ENCODE results near the gene HES7. TPM values are rescaled to one million over a fixed set of nuclear protein-coding genes. Genes with fewer than 3 reads are reported as not detected.

The HES7 gene
- polyA plus RNA-seq, 2 of the 4 experiments (the other 2 are of a cell fraction), result 0.56 to 0.72 TPM

- no peak for ATAC-seq
- no peaks in the 10 kb centered on the region for H3K9me3 ChIP-seq
- H3K4me2 ChIP-seq, result no peak overlapping the region
- peaks cover 9% of the 10 kb centered on the region; the same call in 2 of the 3 replicates for H3K4me1 ChIP-seq
- no peak for TF ChIP-seq RCOR1 (IDR thresholded peaks at IDR 0.05; ENCODE audit: low read depth, low read length)
- no peak for TF ChIP-seq BHLHE40 (IDR thresholded peaks at IDR 0.05; ENCODE audit: low read depth, low read length)
- no peak for TF ChIP-seq POLR2AphosphoS2 (conservative IDR thresholded peaks at IDR 0.05; ENCODE audit: low read length)
- no peak for TF ChIP-seq CHD4 (IDR thresholded peaks at IDR 0.05; ENCODE audit: borderline replicate concordance)
- TF ChIP-seq CBX8 (IDR thresholded peaks at IDR 0.05), result no peak
- TF ChIP-seq EHMT2 (IDR thresholded peaks at IDR 0.05; ENCODE audit: low read depth), result no peak
- no peak for TF ChIP-seq CEBPB (IDR thresholded peaks at IDR 0.05)
- no peak for TF ChIP-seq PHF8 (IDR thresholded peaks at IDR 0.05; ENCODE audit: borderline replicate concordance, low read depth)
- no peak for TF ChIP-seq ZC3H11A (IDR thresholded peaks at IDR 0.05)
- no peak for TF ChIP-seq CBX2 (IDR thresholded peaks at IDR 0.05; ENCODE audit: borderline replicate concordance, low read depth)
- no peak for TF ChIP-seq POLR2A (IDR thresholded peaks at IDR 0.05; ENCODE audit: low read length)
- no peak for TF ChIP-seq MAFK (IDR thresholded peaks at IDR 0.05; ENCODE audit: partially characterized antibody)
- TF ChIP-seq MAZ (IDR thresholded peaks at IDR 0.05; ENCODE audit: borderline replicate concordance, low read depth, low read length), result no peak
- no peak for TF ChIP-seq JUN (IDR thresholded peaks at IDR 0.05)
- no peak for TF ChIP-seq TFCP2L1 (CRISPR knock-in tag; IDR thresholded peaks at IDR 0.05)
- TF ChIP-seq NPAS2 (CRISPR knock-in tag; IDR thresholded peaks at IDR 0.05; ENCODE audit: borderline replicate concordance), result no peak
- TF ChIP-seq ZFP36 (IDR thresholded peaks at IDR 0.05; ENCODE audit: borderline replicate concordance, partially characterized antibody), result no peak
- no peak for TF ChIP-seq RNF2 (IDR thresholded peaks at IDR 0.05; ENCODE audit: borderline replicate concordance, low read depth)
- H3K4me3 ChIP-seq, result no peak overlapping the region
- no peak for DNase-seq (ENCODE audit: low read depth in 1 of 2, low spot score in 1 of 2)
- no peak for FAIRE-seq
- no peak overlapping the region for H3K27ac ChIP-seq
- WGBS (ENCODE audit: missing lambda C conversion rate), result 89% methylated on average over 26 of the region's 26 CpGs
- ChIA-PET CTCF (interaction anchor here (0.9 to 26.5 kb wide), 5 partner anchors 6 to 277 kb away, joined by 3 to 601 read pairs (median 8); partner anchors contain the start of genes HES7, PER1 and VAMP2), POLR2A (interaction anchor here (0.6 kb wide), 1 partner anchor 9 kb away, joined by 3 read pairs; no protein-coding TSS in a partner anchor)
Measured at GRCh38 chr17:8147141-8147804, 23.4 kb upstream of the HES7 start.

- POLR2A ChIA-PET, result interaction anchor here (0.6 kb wide), 1 partner anchor 8 kb away, joined by 3 read pairs; no protein-coding TSS in a partner anchor
- CTCF ChIA-PET, result interaction anchor here (0.9 to 26.5 kb wide), 6 partner anchors 7 to 277 kb away, joined by 3 to 601 read pairs (median 4); partner anchors contain the start of genes PER1 and VAMP2
- Histone ChIP-seq H3K9me3 (no peaks in the 10 kb centered on the region), H3K27ac (no peak overlapping the region), H3K4me2 (no peak overlapping the region), H3K4me1 (peaks cover 7% of the 10 kb centered on the region; the same call in 2 of the 3 replicates), H3K4me3 (no peak overlapping the region)
- FAIRE-seq (no peak), DNase-seq (ENCODE audit: low read depth in 1 of 2, low spot score in 1 of 2) (no peak), ATAC-seq (no peak)
- 88% methylated on average over 14 of the region's 14 CpGs for WGBS (ENCODE audit: missing lambda C conversion rate)
- TF ChIP-seq MYC (IDR thresholded peaks at IDR 0.05; ENCODE audit: borderline replicate concordance, low read length) (no peak), E2F6 (IDR thresholded peaks at IDR 0.05; ENCODE audit: borderline replicate concordance, low read depth) (no peak), RNF2 (IDR thresholded peaks at IDR 0.05; ENCODE audit: borderline replicate concordance, low read depth) (no peak), NPAS2 (CRISPR knock-in tag; IDR thresholded peaks at IDR 0.05; ENCODE audit: borderline replicate concordance) (no peak), TP53 (CRISPR knock-in tag; IDR thresholded peaks at IDR 0.05) (no peak), EHMT2 (IDR thresholded peaks at IDR 0.05; ENCODE audit: low read depth) (no peak), ZNF302 (CRISPR knock-in tag; IDR thresholded peaks at IDR 0.05) (no peak), REST (IDR thresholded peaks at IDR 0.05) (no peak), JUN (IDR thresholded peaks at IDR 0.05) (no peak), EP300 (IDR thresholded peaks at IDR 0.05) (no peak)
- TF ChIP-seq, protein P1, sequence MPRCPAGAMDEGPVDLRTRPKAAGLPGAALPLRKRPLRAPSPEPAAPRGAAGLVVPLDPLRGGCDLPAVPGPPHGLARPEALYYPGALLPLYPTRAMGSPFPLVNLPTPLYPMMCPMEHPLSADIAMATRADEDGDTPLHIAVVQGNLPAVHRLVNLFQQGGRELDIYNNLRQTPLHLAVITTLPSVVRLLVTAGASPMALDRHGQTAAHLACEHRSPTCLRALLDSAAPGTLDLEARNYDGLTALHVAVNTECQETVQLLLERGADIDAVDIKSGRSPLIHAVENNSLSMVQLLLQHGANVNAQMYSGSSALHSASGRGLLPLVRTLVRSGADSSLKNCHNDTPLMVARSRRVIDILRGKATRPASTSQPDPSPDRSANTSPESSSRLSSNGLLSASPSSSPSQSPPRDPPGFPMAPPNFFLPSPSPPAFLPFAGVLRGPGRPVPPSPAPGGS (IDR thresholded peaks at IDR 0.05), result no peak
- TF ChIP-seq, protein P2, sequence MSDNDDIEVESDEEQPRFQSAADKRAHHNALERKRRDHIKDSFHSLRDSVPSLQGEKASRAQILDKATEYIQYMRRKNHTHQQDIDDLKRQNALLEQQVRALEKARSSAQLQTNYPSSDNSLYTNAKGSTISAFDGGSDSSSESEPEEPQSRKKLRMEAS (IDR thresholded peaks at IDR 0.05), result no peak
Measured at GRCh38 chr17:8146381-8147140, 22.7 kb upstream of the HES7 start.

Data from A549 (cell line).